K562 (cell line): Measurements from ENCODE around the gene PLEKHG5. TPM values are rescaled to one million over a fixed set of nuclear protein-coding genes. Genes with fewer than 3 reads are reported as not detected.

Source experiments
- ATF3 ChIP-seq, 2 experiments: fragments of 450-650 bp in 1 of 2; sonication (generic) in 1 of 2; formaldehyde crosslinking in 1 of 2; IDR thresholded peaks in 1 of 2; conservative IDR thresholded peaks in 1 of 2; 2 replicates each; pipeline versions ENCODE4 v1.6.1 to v1.8.1; 2016 to 2023; ENCODE audit warnings: mild to moderate bottlenecking in 2 of 2, moderate library complexity in 2 of 2, inconsistent platforms in 1 of 2, missing genetic modification reagents in 1 of 2
- BACH1 ChIP-seq: fragments of 200-800 bp; sonication (Bioruptor generic); IDR thresholded peaks from 2 replicates; pipeline ENCODE4 v1.6.1; 2016; ENCODE audit warnings: missing genetic modification characterization, missing compliant biosample characterization
- CREBBP ChIP-seq: IDR thresholded peaks from one replicate; pipeline ENCODE4 v1.6.1; 2012; ENCODE audit warnings: low read depth, mild to moderate bottlenecking, control low read depth, inconsistent platforms, low read length
- CTBP1 ChIP-seq: fragments of 450-650 bp; IDR thresholded peaks from 2 replicates; pipeline ENCODE4 v1.6.1; 2016; ENCODE audit warnings: borderline replicate concordance
- CTCFL ChIP-seq: IDR thresholded peaks from 2 replicates; pipeline ENCODE4 v1.6.1; 2011; ENCODE audit warnings: borderline replicate concordance, low read depth, mild to moderate bottlenecking, moderate library complexity, low read length; ENCODE audit not compliant: insufficient read depth, poor library complexity, severe bottlenecking
- ESRRB ChIP-seq: fragments of 250-450 bp; sonication (Bioruptor Pico); IDR thresholded peaks from 2 replicates; pipeline ENCODE4 v1.5.0; 2020; ENCODE audit warnings: mild to moderate bottlenecking, moderate library complexity, borderline replicate concordance
- FOSL1 ChIP-seq: fragments of 200-800 bp; sonication (Bioruptor generic); conservative IDR thresholded peaks from 2 replicates; pipeline ENCODE4 v1.6.1; 2016; ENCODE audit warnings: missing genetic modification characterization, missing compliant biosample characterization
- MCM5 ChIP-seq: fragments of 450-650 bp; IDR thresholded peaks from 2 replicates; pipeline ENCODE4 v1.6.1; 2016; ENCODE audit warnings: low read depth
- NFIC ChIP-seq: fragments of 450-650 bp; IDR thresholded peaks from 2 replicates; pipeline ENCODE4 v1.6.1; 2017; ENCODE audit warnings: mild to moderate bottlenecking, inconsistent platforms
- POLR2A ChIP-seq: fragments of 450-650 bp; conservative IDR thresholded peaks from 2 replicates; pipeline ENCODE4 v1.6.1; 2016
- POLR2G ChIP-seq: fragments of 200-400 bp; formaldehyde crosslinking; IDR thresholded peaks from 2 replicates; pipeline ENCODE4 v1.6.1; 2017; ENCODE audit warnings: low read depth, mild to moderate bottlenecking, antibody characterized with exemption, low read length, moderate library complexity
- RBM39 ChIP-seq: fragments of 200-400 bp; formaldehyde crosslinking; optimal IDR thresholded peaks from 2 replicates; pipeline ENCODE3; 2018; ENCODE audit warnings: low read depth, low read length
- RHOXF2B ChIP-seq: fragments of 250-450 bp; sonication (Bioruptor Pico); conservative IDR thresholded peaks from 2 replicates; pipeline ENCODE4 v1.5.1; 2021
- TFE3 ChIP-seq: fragments of 450-650 bp; formaldehyde crosslinking; IDR thresholded peaks from 2 replicates; pipeline ENCODE4 v1.4.0; 2020; ENCODE audit warnings: mild to moderate bottlenecking, mixed read lengths
- polyA plus RNA-seq, 8 experiments: library from polyadenylated mRNA; depleted of rRNA in 4 of 8; stranded (reverse) in 5 of 8; unstranded in 3 of 8; fragments of >200 nt; fragmentation: Nextera tagmentation in 2 of 8; fragmentation: Illumina TruSeq in 1 of 8; extraction: Ambion mirVana in 2 of 8; extraction: Trizol in 1 of 8; gene quantifications; 2 replicates each; pipeline versions ENCODE4 v1.2.1 to v1.2.3, GENCODE V29; 2011 to 2014; ENCODE audit warnings: inconsistent platforms in 1 of 8, missing spikeins in 1 of 8
- total RNA-seq, 7 experiments: library from RNA; depleted of rRNA in 6 of 7; stranded (reverse); fragments of >200 nt in 6 of 7; fragmentation: Illumina TruSeq in 2 of 7; extraction: Trizol in 2 of 7; gene quantifications; 2 replicates each; pipeline versions ENCODE4 v1.2.1 to v1.2.3, GENCODE V29; 2011 to 2021; ENCODE audit warnings: low replicate concordance in 1 of 7
- TF ChIP-seq, protein P1 (sequence below): fragments of 450-650 bp; formaldehyde crosslinking; IDR thresholded peaks from 2 replicates; pipeline ENCODE4 v1.4.0; 2020; ENCODE audit warnings: mild to moderate bottlenecking, moderate library complexity
- TF ChIP-seq, protein P2 (sequence below), 2 experiments: fragments of 450-650 bp; conservative IDR thresholded peaks; 2 replicates each; pipeline ENCODE4 v1.6.1; 2017; ENCODE audit warnings: mild to moderate bottlenecking in 2 of 2, moderate library complexity in 2 of 2

Gene PLEKHG5
- total and polyA plus RNA-seq, 9 of the 15 experiments (the other 6 are each of a cell fraction or from before 2014, with no cell fraction given), result 0.04 to 0.29 (median 0.09) TPM; not detected in 3

DNA sequence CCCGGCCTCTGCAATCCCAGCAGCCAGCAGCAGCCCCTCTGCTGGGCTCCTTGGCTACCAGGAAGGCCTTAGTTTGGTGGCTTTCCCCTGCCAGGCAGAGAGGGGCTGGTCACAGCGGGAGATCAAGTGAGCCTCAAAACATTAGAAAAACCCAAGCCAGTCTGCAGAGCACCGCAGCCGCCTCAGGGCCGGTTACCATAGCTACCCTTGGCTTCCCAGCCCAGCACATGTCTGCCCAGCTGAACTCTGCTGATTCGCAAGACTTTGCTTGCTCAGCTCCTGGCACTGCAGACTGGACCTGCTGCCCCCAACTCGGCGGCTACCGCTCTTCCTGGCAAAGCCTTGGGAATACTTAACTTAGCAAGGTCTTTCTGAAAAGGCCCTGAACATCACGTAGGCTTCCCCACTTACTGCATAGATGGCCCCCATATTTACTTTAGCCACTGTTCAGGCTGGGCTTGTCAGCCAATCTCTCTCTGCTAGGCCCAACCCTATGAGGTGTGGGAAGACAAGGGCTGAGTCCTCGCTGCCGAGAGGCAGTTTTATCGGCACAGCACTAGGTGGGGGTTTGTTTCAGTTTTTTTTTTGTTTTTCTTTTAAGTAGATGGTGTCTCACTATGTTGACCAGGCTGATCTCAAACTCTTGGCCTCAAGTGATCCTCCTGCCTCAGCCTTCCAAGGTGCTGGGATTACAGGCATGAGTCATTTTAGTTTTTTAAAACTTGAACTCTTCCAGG is 28.6 kb upstream of the PLEKHG5 start (continued):
- TF ChIP-seq ATF3 (IDR thresholded peaks at IDR 0.05) (peak; percentile 19; the same call in 1 of the 2 replicates), ATF3 (CRISPR knock-in tag; conservative IDR thresholded peaks at IDR 0.05) (no peak), FOSL1 (tag) (peak; percentile 33; the same call in 1 of the 2 replicates), TFE3 (CRISPR knock-in tag) (no peak), CREBBP (no peak), POLR2G (peak; percentile 59), CTBP1 (no peak), NFIC (no peak), BACH1 (no peak), RHOXF2B (no peak), MCM5 (no peak), POLR2A (peak; percentile 30; the same call in 1 of the 2 replicates), RBM39 (no peak), CTCFL (no peak), ESRRB (CRISPR knock-in tag) (no peak)
- TF ChIP-seq, protein P1, sequence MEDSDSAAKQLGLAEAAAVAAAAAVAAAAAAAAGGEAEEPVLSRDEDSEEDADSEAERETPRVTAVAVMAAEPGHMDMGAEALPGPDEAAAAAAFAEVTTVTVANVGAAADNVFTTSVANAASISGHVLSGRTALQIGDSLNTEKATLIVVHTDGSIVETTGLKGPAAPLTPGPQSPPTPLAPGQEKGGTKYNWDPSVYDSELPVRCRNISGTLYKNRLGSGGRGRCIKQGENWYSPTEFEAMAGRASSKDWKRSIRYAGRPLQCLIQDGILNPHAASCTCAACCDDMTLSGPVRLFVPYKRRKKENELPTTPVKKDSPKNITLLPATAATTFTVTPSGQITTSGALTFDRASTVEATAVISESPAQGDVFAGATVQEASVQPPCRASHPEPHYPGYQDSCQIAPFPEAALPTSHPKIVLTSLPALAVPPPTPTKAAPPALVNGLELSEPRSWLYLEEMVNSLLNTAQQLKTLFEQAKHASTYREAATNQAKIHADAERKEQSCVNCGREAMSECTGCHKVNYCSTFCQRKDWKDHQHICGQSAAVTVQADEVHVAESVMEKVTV, result no peak
- TF ChIP-seq, protein P2, sequence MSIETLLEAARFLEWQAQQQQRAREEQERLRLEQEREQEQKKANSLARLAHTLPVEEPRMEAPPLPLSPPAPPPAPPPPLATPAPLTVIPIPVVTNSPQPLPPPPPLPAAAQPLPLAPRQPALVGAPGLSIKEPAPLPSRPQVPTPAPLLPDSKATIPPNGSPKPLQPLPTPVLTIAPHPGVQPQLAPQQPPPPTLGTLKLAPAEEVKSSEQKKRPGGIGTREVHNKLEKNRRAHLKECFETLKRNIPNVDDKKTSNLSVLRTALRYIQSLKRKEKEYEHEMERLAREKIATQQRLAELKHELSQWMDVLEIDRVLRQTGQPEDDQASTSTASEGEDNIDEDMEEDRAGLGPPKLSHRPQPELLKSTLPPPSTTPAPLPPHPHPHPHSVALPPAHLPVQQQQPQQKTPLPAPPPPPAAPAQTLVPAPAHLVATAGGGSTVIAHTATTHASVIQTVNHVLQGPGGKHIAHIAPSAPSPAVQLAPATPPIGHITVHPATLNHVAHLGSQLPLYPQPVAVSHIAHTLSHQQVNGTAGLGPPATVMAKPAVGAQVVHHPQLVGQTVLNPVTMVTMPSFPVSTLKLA (conservative IDR thresholded peaks at IDR 0.05), result 0 out of 4 replicates have a peak, but pooled peaks of 1 of the 2 experiments have one; percentile 29
